ENCODE results near the gene GPR132.

DNA sequence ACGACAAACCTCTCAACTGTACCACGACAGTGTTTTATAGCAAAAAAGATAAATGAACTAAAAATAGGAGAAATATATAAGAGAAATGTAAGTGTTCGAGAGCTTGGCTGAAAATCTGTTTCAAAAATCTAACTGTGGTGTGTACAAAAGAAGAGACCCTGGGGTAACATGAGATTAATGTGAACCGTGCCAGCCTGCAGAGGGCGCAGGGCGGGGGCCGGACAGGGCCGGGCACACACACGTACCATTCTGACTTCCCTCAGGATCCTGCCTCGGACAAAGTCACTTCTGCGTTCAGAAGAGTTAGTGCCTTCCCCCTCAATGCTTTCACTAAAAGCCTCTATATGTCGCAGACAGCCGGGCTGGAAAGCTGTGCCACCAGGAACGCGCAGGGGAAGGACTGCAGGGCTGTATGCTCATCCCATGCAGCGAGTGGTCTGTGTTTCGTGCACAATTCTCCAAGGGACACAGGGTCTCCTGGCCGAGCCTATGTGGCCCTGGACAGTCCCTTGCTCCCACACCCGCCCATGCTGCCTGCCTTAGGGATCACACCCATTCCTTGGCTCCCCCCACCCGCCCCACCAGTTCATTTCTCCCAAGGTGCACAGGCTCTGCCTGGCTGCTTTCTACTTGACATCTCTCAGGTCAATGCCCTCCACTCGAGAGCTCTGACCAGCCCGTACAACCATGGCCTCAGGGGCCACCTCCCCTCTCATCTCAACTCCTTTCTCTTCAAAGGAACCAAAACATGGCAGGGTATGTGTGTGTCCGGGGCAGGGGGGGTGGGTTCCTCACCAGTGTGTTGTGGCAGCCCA lies 52.9 kb downstream of the GPR132 start:
- TF ChIP-seq EP300 (IDR thresholded peaks at IDR 0.05; ENCODE audit: borderline replicate concordance) = no peak
- TF ChIP-seq, protein P1, sequence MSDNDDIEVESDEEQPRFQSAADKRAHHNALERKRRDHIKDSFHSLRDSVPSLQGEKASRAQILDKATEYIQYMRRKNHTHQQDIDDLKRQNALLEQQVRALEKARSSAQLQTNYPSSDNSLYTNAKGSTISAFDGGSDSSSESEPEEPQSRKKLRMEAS (IDR thresholded peaks at IDR 0.05) = no peak; the same call in 1 of the 2 replicates
